ENCODE measurements around the gene ARHGAP33.

The ARHGAP33 gene

GRCh38 chr19:35783469-35784434, 8.4 kb downstream of the ARHGAP33 start:
- Histone ChIP-seq H3K27ac (no peak overlapping the region), H3K9me3 (no peaks in the 10 kb centered on the region), H3K4me3 (ENCODE audit: low read depth in 1 of 2, low read length in 1 of 2) (no peak overlapping the region), H3K4me1 (ENCODE audit: control insufficient read depth in 1 of 2, insufficient read depth in 1 of 2, low read depth in 1 of 2, low read length in 1 of 2) (no peaks in the 10 kb centered on the region), H3K36me3 (peaks cover 94% of the 10 kb centered on the region), H3K27me3 (no peaks in the 10 kb centered on the region)
- no peak for TF ChIP-seq CTCF (IDR thresholded peaks at IDR 0.05)

- Histone ChIP-seq H3K27me3 (no peaks in the 10 kb centered on the region), H3K36me3 (peaks cover 89% of the 10 kb centered on the region), H3K9me3 (no peaks in the 10 kb centered on the region), H3K4me1 (ENCODE audit: control insufficient read depth in 1 of 2, insufficient read depth in 1 of 2, low read depth in 1 of 2, low read length in 1 of 2) (no peaks in the 10 kb centered on the region), H3K4me3 (ENCODE audit: low read depth in 1 of 2, low read length in 1 of 2) (no peak overlapping the region), H3K27ac (no peak overlapping the region)
- no peak for TF ChIP-seq CTCF (IDR thresholded peaks at IDR 0.05)
These were observed 9.4 kb downstream of the ARHGAP33 start for GRCh38 chr19:35784503-35785338.

- no peak overlapping the region for H3K4me3 ChIP-seq (ENCODE audit: low read depth in 1 of 2, low read length in 1 of 2)
- H3K9me3 ChIP-seq, result no peaks in the 10 kb centered on the region
- no peak overlapping the region for H3K27ac ChIP-seq
- no peaks in the 10 kb centered on the region for H3K4me1 ChIP-seq (ENCODE audit: control insufficient read depth in 1 of 2, insufficient read depth in 1 of 2, low read depth in 1 of 2, low read length in 1 of 2)
- H3K36me3 ChIP-seq, result peaks cover 83% of the 10 kb centered on the region
- no peaks in the 10 kb centered on the region for H3K27me3 ChIP-seq
- TF ChIP-seq CTCF (IDR thresholded peaks at IDR 0.05), result no peak
These were observed 9.9 kb downstream of the ARHGAP33 start for GRCh38 chr19:35785339-35785627.

- no peaks in the 10 kb centered on the region for H3K9me3 ChIP-seq
- peaks cover 71% of the 10 kb centered on the region for H3K36me3 ChIP-seq
- H3K4me1 ChIP-seq (ENCODE audit: control insufficient read depth in 1 of 2, insufficient read depth in 1 of 2, low read depth in 1 of 2, low read length in 1 of 2), result no peaks in the 10 kb centered on the region
- no peak overlapping the region for H3K27ac ChIP-seq
- no peak for TF ChIP-seq CTCF (IDR thresholded peaks at IDR 0.05)
- no peaks in the 10 kb centered on the region for H3K27me3 ChIP-seq
- no peak overlapping the region for H3K4me3 ChIP-seq (ENCODE audit: low read depth in 1 of 2, low read length in 1 of 2)
These were observed 11.2 kb downstream of the ARHGAP33 start for GRCh38 chr19:35786299-35787160.

GRCh38 chr19:35787227-35787799, 11.9 kb downstream of the ARHGAP33 start:
- Histone ChIP-seq H3K27me3 (no peaks in the 10 kb centered on the region), H3K27ac (no peak overlapping the region), H3K9me3 (no peaks in the 10 kb centered on the region), H3K4me1 (ENCODE audit: control insufficient read depth in 1 of 2, insufficient read depth in 1 of 2, low read depth in 1 of 2, low read length in 1 of 2) (no peaks in the 10 kb centered on the region), H3K36me3 (peaks cover 63% of the 10 kb centered on the region), H3K4me3 (ENCODE audit: low read depth in 1 of 2, low read length in 1 of 2) (no peak overlapping the region)
- TF ChIP-seq CTCF (IDR thresholded peaks at IDR 0.05), result no peak
